Activated naive CD4-positive, alpha-beta T cell treated with anti-CD3 and anti-CD28 coated beads for 36 hours (primary cell): Measurements from ENCODE around the gene SFXN2. TPM values are rescaled to one million over a fixed set of nuclear protein-coding genes. Genes with fewer than 3 reads are reported as not detected.
A peak's percentile ranks its signal among the peaks of the same experiment; 100 is the strongest.
"Not testable (repeated sequence)": the region's sequence is repeated elsewhere in the genome, so short reads cannot be mapped to it uniquely, and the experiment has no call there.

Experiments used
- CTCF ChIA-PET: fragments of 350-600 bp; sonication (Branson Sonifier 250); formaldehyde crosslinking; loops from one replicate; lab custom pipeline; 2021; ENCODE audit warnings: antibody characterized with exemption; lab: Charles Lee
- DNase-seq: peaks from one replicate; pipeline ENCODE4 v3.0.0-alpha.2; 2020
- H3K27ac Mint-ChIP-seq: one replicate; pipeline ENCODE4 v1.8.0; 2021; ENCODE audit warnings: mild to moderate bottlenecking, mixed read lengths
- H3K27me3 Mint-ChIP-seq: one replicate; pipeline ENCODE4 v1.8.0; 2021; ENCODE audit warnings: low read depth, mixed read lengths
- H3K36me3 Mint-ChIP-seq: one replicate; pipeline ENCODE4 v1.8.0; 2021; ENCODE audit warnings: low read depth, mixed read lengths
- H3K4me1 Mint-ChIP-seq: one replicate; pipeline ENCODE4 v1.8.0; 2021; ENCODE audit warnings: low read depth, mixed read lengths
- H3K4me3 Mint-ChIP-seq: one replicate; pipeline ENCODE4 v1.8.0; 2021; ENCODE audit warnings: mild to moderate bottlenecking, moderate library complexity, mixed read lengths
- H3K9me3 Mint-ChIP-seq: one replicate; pipeline ENCODE4 v1.8.0; 2021; ENCODE audit warnings: mixed read lengths
- intact Hi-C: fragments of 100-400 bp; cut with micrococcal nuclease; formaldehyde crosslinking; loops from one replicate; pipeline ENCODE4 v1.15.1; 2023
- total RNA-seq, 2 experiments: library from RNA; stranded (reverse); gene quantifications; one replicate each; pipeline ENCODE4 v1.2.3, GENCODE V29; 2021

Gene SFXN2
- total RNA-seq, 2 experiments from 2014 or later: 8.7 to 9.4 TPM

GRCh38 chr10:102727037-102727818 lies 12.8 kb downstream of the SFXN2 start:
- no peaks in the 10 kb centered on the region for H3K9me3 Mint-ChIP-seq
- H3K36me3 Mint-ChIP-seq: peaks cover 19% of the 10 kb centered on the region
- H3K27me3 Mint-ChIP-seq: no peaks in the 10 kb centered on the region
- intact Hi-C loops: loop anchor here (5.0 kb wide), 2 partner anchors 105 to 190 kb away; partner anchors contain the start of gene CNNM2
- H3K4me1 Mint-ChIP-seq: no peaks in the 10 kb centered on the region
- DNase-seq: no peak
- CTCF ChIA-PET: interaction anchor here (0.9 to 1.7 kb wide), 5 partner anchors 11 to 175 kb away, joined by 3 to 6 read pairs (median 5); no protein-coding TSS in a partner anchor
- no peak overlapping the region for H3K27ac Mint-ChIP-seq
- no peak overlapping the region for H3K4me3 Mint-ChIP-seq

- peaks cover 19% of the 10 kb centered on the region for H3K36me3 Mint-ChIP-seq
- DNase-seq: peak; percentile 71
- no peak overlapping the region for H3K4me3 Mint-ChIP-seq
- no peaks in the 10 kb centered on the region for H3K4me1 Mint-ChIP-seq
- CTCF ChIA-PET: interaction anchor here (2.3 kb wide), 1 partner anchor 12 kb away, joined by 8 read pairs; no protein-coding TSS in a partner anchor
- intact Hi-C loops: loop anchor here (1.0 to 5.0 kb wide), 4 partner anchors 103 to 340 kb away; partner anchors contain the start of gene CNNM2
- H3K27ac Mint-ChIP-seq: no peak overlapping the region
- no peaks in the 10 kb centered on the region for H3K27me3 Mint-ChIP-seq
- no peaks in the 10 kb centered on the region for H3K9me3 Mint-ChIP-seq
These were observed 14.9 kb downstream of the SFXN2 start for GRCh38 chr10:102729029-102730026.

GRCh38 chr10:102731222-102731800 lies 16.9 kb downstream of the SFXN2 start:
- no peaks in the 10 kb centered on the region for H3K27me3 Mint-ChIP-seq
- H3K36me3 Mint-ChIP-seq: peaks cover 23% of the 10 kb centered on the region
- H3K4me3 Mint-ChIP-seq: no peak overlapping the region
- DNase-seq: no peak
- CTCF ChIA-PET: interaction anchor here (0.6 to 2.3 kb wide), 6 partner anchors 10 to 424 kb away, joined by 3 to 8 read pairs (median 3); no protein-coding TSS in a partner anchor
- intact Hi-C loops: no loop called here
- no peak overlapping the region for H3K27ac Mint-ChIP-seq
- no peaks in the 10 kb centered on the region for H3K4me1 Mint-ChIP-seq
- no peaks in the 10 kb centered on the region for H3K9me3 Mint-ChIP-seq

- DNase-seq: no peak
- no peak overlapping the region for H3K4me3 Mint-ChIP-seq
- no peaks in the 10 kb centered on the region for H3K4me1 Mint-ChIP-seq
- intact Hi-C loops: no loop called here
- peaks cover 16% of the 10 kb centered on the region for H3K36me3 Mint-ChIP-seq
- CTCF ChIA-PET: interaction anchor here (0.6 kb wide), 1 partner anchor 270 kb away, joined by 4 read pairs; no protein-coding TSS in a partner anchor
- no peak overlapping the region for H3K27ac Mint-ChIP-seq
- H3K9me3 Mint-ChIP-seq: no peaks in the 10 kb centered on the region
- H3K27me3 Mint-ChIP-seq: no peaks in the 10 kb centered on the region
These were observed 18.2 kb downstream of the SFXN2 start for GRCh38 chr10:102732661-102733060.

- H3K4me3 Mint-ChIP-seq: no peak overlapping the region
- no peaks in the 10 kb centered on the region for H3K4me1 Mint-ChIP-seq
- CTCF ChIA-PET: no interaction called here
- no peak for DNase-seq
- H3K27me3 Mint-ChIP-seq: no peaks in the 10 kb centered on the region
- peaks cover 14% of the 10 kb centered on the region for H3K36me3 Mint-ChIP-seq
- intact Hi-C loops: no loop called here
- no peaks in the 10 kb centered on the region for H3K9me3 Mint-ChIP-seq
- H3K27ac Mint-ChIP-seq: no peak overlapping the region
These were observed 20.7 kb downstream of the SFXN2 start for GRCh38 chr10:102735065-102735562.

- Mint-ChIP-seq H3K27me3 (no peaks in the 10 kb centered on the region), H3K36me3 (peaks cover 11% of the 10 kb centered on the region), H3K4me1 (peaks cover 11% of the 10 kb centered on the region), H3K27ac (peak overlapping the region; percentile 8), H3K9me3 (no peaks in the 10 kb centered on the region), H3K4me3 (no peak overlapping the region)
- CTCF ChIA-PET: interaction anchor here (1.0 kb wide), 1 partner anchor 11 kb away, joined by 4 read pairs; no protein-coding TSS in a partner anchor
- intact Hi-C loops: no loop called here
- DNase-seq: no peak
These were observed 24.3 kb downstream of the SFXN2 start for GRCh38 chr10:102738692-102739121.

- H3K4me1 Mint-ChIP-seq: peaks cover 20% of the 10 kb centered on the region
- no peaks in the 10 kb centered on the region for H3K27me3 Mint-ChIP-seq
- CTCF ChIA-PET: interaction anchor here (2.4 to 7.0 kb wide), 2 partner anchors 9 to 13 kb away, joined by 8 to 27 read pairs; no protein-coding TSS in a partner anchor
- H3K4me3 Mint-ChIP-seq: no peak overlapping the region
- H3K27ac Mint-ChIP-seq: peak overlapping the region; percentile 3
- no peak for DNase-seq
- intact Hi-C loops: no loop called here
- no peaks in the 10 kb centered on the region for H3K9me3 Mint-ChIP-seq
- H3K36me3 Mint-ChIP-seq: peaks cover 4% of the 10 kb centered on the region
These were observed 25.8 kb downstream of the SFXN2 start for GRCh38 chr10:102740229-102740628.

GRCh38 chr10:102741726-102742237 lies 27.3 kb downstream of the SFXN2 start:
- DNase-seq: no peak
- no peak overlapping the region for H3K27ac Mint-ChIP-seq
- CTCF ChIA-PET: interaction anchor here (2.4 to 7.0 kb wide), 2 partner anchors 11 to 12 kb away, joined by 8 to 27 read pairs; no protein-coding TSS in a partner anchor
- peaks cover 34% of the 10 kb centered on the region for H3K4me1 Mint-ChIP-seq
- H3K4me3 Mint-ChIP-seq: no peak overlapping the region
- H3K9me3 Mint-ChIP-seq: no peaks in the 10 kb centered on the region
- no peaks in the 10 kb centered on the region for H3K36me3 Mint-ChIP-seq
- intact Hi-C loops: no loop called here
- H3K27me3 Mint-ChIP-seq: no peaks in the 10 kb centered on the region

GRCh38 chr10:102742313-102742712 lies 27.9 kb downstream of the SFXN2 start:
- H3K4me3 Mint-ChIP-seq, intact Hi-C loops: not testable (repeated sequence)
- CTCF ChIA-PET: interaction anchor here (1.4 to 7.0 kb wide), 3 partner anchors 11 to 28 kb away, joined by 3 to 27 read pairs (median 8); partner anchors contain the start of genes ARL3 and SFXN2

GRCh38 chr10:102743078-102743587 lies 28.7 kb downstream of the SFXN2 start:
- H3K9me3 Mint-ChIP-seq: no peaks in the 10 kb centered on the region
- no peaks in the 10 kb centered on the region for H3K27me3 Mint-ChIP-seq
- H3K4me1 Mint-ChIP-seq: peaks cover 37% of the 10 kb centered on the region
- peak overlapping the region; percentile 90 for H3K4me3 Mint-ChIP-seq
- DNase-seq: no peak
- no peaks in the 10 kb centered on the region for H3K36me3 Mint-ChIP-seq
- peak overlapping the region; percentile 83 for H3K27ac Mint-ChIP-seq
- intact Hi-C loops: loop anchor here (1.0 kb wide), 11 partner anchors 29 to 925 kb away; partner anchors contain the start of genes ACTR1A, ARL3, BORCS7 and CNNM2
- CTCF ChIA-PET: interaction anchor here (1.4 to 7.0 kb wide), 2 partner anchors 10 to 29 kb away, joined by 3 to 27 read pairs; partner anchors contain the start of genes ARL3 and SFXN2

More at GRCh38 chr10:102742313-102742712, 27.9 kb downstream of the SFXN2 start:
- peaks cover 36% of the 10 kb centered on the region for H3K4me1 Mint-ChIP-seq
- H3K36me3 Mint-ChIP-seq, H3K27me3 Mint-ChIP-seq, H3K9me3 Mint-ChIP-seq, DNase-seq: not testable (repeated sequence)
- peak overlapping the region; percentile 83 for H3K27ac Mint-ChIP-seq
